Breast epithelium (tissue), 4 donors: ENCODE results near the gene MGAT4D. TPM values are rescaled to one million over a fixed set of nuclear protein-coding genes. Genes with fewer than 3 reads are reported as not detected.

ENCODE experiments used
- DNase-seq, 2 donors: peaks; one replicate each; pipeline ENCODE4 v3.0.0-alpha.2; 2019; ENCODE audit warnings: low spot score in 2 of 2
- H3K27ac ChIP-seq, 2 donors: fragments of 200-600 bp; sonication (generic) in 1 of 2; one replicate each; pipeline ENCODE4 v1.5.1; 2016 to 2019; ENCODE audit warnings: mild to moderate bottlenecking in 1 of 2
- H3K27me3 ChIP-seq, 2 donors: fragments of 200-600 bp; sonication (generic) in 1 of 2; one replicate each; pipeline versions ENCODE4 v1.5.1 to v1.6.0; 2017 to 2019; ENCODE audit warnings: control low read depth in 1 of 2, mild to moderate bottlenecking in 1 of 2
- H3K36me3 ChIP-seq: fragments of 200-600 bp; one replicate; pipeline ENCODE4 v1.5.1; 2019
- H3K4me1 ChIP-seq, 2 donors: fragments of 200-600 bp; sonication (generic); one replicate each; pipeline ENCODE4 v1.5.1; 2016 to 2019; ENCODE audit warnings: control low read depth in 1 of 2
- H3K4me3 ChIP-seq, 3 donors: fragments of 200-600 bp; sonication (generic); 1 replicate in 2 of 3; 2 replicates in 1 of 3; pipeline ENCODE4 v1.5.1; 2016 to 2019; ENCODE audit warnings: mild to moderate bottlenecking in 3 of 3, moderate library complexity in 2 of 3
- H3K9me3 ChIP-seq, 2 donors: fragments of 200-600 bp; sonication (generic) in 1 of 2; one replicate each; pipeline ENCODE4 v1.5.1; 2016 to 2019; ENCODE audit warnings: control low read depth in 1 of 2
- CTCF ChIP-seq, 3 donors: fragments of 450-650 bp; IDR thresholded peaks; one replicate each; pipeline ENCODE4 v1.5.1; 2016 to 2017; ENCODE audit warnings: antibody characterized with exemption in 3 of 3, mild to moderate bottlenecking in 3 of 3, moderate library complexity in 3 of 3
- POLR2A ChIP-seq: fragments of 450-650 bp; IDR thresholded peaks from one replicate; pipeline ENCODE4 v1.6.1; 2016; ENCODE audit warnings: antibody characterized with exemption, mild to moderate bottlenecking, moderate library complexity
- POLR2AphosphoS5 ChIP-seq, 3 donors: sonication (generic); formaldehyde crosslinking; IDR thresholded peaks; one replicate each; pipeline ENCODE4 v1.6.1; 2017; ENCODE audit warnings: antibody characterized with exemption in 3 of 3
- intact Hi-C: fragments of 100-400 bp; cut with DNase I; formaldehyde crosslinking; loops from one replicate; pipeline ENCODE4 v1.15.1; 2023; ENCODE audit warnings: low total_unique reads
- total RNA-seq, 3 donors: library from RNA; depleted of rRNA; stranded (reverse); fragments of >200 nt; gene quantifications; one replicate each; pipeline ENCODE4 v1.1.0, GENCODE V29; 2016

MGAT4D gene
- not detected for total RNA-seq

DNA sequence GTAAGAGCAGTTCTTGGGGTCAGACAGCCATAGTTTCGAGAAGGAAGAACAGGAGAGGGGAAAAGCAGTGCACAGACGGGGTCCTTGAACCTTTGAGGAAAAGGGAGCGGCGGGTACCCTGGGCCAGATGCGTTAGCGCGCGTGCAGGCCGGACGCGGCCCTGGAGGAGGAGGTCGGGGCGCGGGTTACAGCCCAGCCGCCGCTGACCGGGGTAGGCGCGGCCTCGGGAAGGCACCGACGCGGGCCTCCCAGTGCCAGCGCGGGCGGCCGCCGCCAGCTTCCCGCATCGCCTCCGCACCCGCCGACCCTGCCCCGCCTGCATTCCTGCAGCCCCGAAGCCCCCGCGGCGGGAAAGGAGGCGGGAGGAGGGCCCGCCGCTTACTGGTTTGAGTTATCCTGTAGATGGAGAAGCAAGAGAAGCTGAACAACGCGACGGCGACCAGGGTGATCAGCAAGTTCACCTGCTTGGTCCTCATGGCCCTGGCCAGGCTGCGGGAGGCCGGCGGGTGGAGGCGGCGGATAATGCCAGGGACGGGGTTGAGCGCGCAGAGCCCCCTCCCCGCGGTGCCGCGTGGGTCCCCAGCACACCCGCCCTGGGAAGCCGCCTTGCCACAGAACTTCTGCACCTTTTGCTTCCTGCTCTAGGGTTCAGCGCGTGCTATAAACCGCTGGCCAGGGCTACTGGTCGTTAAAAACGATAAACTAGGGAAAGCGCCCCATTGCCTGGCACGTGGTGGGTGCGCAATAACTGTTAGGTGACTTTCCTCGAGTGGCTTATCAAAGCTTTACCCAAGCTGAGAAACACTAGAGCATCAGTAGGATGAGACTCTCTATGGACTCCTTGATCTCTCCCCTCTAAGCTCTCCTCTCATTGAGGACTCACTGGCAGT is at the start of gene MGAT4D:
TSS of gene MGAT4D (minus strand) at position 547 of the 890 bp plus-strand sequence. CDS start at position 476, 71 bp downstream.
- no peaks in the 10 kb centered on the region for H3K4me1 ChIP-seq
- intact Hi-C loops, result no loop called here
- TF ChIP-seq POLR2AphosphoS5 (IDR thresholded peaks at IDR 0.05) (no peak), CTCF (IDR thresholded peaks at IDR 0.05) (no peak), POLR2A (no peak)
- H3K36me3 ChIP-seq, result no peaks in the 10 kb centered on the region
- H3K27me3 ChIP-seq, result peaks cover 0 to 31% of the 10 kb centered on the region in 2 donors
- H3K9me3 ChIP-seq, result no peaks in the 10 kb centered on the region
- peak within 1 kb of the TSS; percentile 19 to 60 (median 23) for H3K4me3 ChIP-seq
- no peak within 1 kb of the TSS for H3K27ac ChIP-seq
- no peak for DNase-seq

DNA sequence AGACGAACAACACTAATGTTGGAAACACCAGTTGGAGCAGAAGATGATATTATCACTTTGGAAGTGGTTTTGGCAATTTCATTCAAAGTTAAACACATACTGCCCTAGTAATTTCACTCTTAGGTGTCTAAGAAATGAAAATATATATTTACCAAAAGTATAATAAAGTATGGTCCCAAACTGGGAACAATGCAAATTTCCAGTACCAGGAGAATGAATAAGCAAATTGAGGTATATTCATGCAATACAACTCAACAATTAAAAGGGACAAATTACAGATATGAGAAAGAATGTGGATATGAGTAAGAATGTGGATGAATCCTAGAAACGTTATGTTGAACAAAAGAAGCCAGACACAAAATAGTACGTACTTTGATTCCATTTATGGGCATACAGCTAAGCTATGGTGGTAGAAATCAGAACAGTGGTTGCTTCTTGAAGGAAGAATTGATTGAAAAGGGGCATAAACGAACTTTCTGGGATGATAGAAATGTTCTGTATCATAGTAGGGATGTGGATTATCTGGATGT is 35.9 kb upstream of the MGAT4D start:
- intact Hi-C loops, result no loop called here
- Histone ChIP-seq H3K36me3 (no peaks in the 10 kb centered on the region), H3K27ac (no peak overlapping the region), H3K27me3 (no peaks in the 10 kb centered on the region), H3K4me3 (no peak overlapping the region), H3K9me3 (no peaks in the 10 kb centered on the region), H3K4me1 (no peaks in the 10 kb centered on the region)
- no peak for DNase-seq
- TF ChIP-seq POLR2A, result no peak
- no peak for TF ChIP-seq CTCF (IDR thresholded peaks at IDR 0.05)
- no peak for TF ChIP-seq POLR2AphosphoS5 (IDR thresholded peaks at IDR 0.05)

- no peaks in the 10 kb centered on the region for H3K4me1 ChIP-seq
- H3K27me3 ChIP-seq, result no peaks in the 10 kb centered on the region
- TF ChIP-seq CTCF (IDR thresholded peaks at IDR 0.05) (no peak), POLR2A (no peak), POLR2AphosphoS5 (IDR thresholded peaks at IDR 0.05) (no peak)
- H3K4me3 ChIP-seq, result no peak overlapping the region
- DNase-seq, result no peak
- no peaks in the 10 kb centered on the region for H3K9me3 ChIP-seq
- intact Hi-C loops, result no loop called here
- no peak overlapping the region for H3K27ac ChIP-seq
- no peaks in the 10 kb centered on the region for H3K36me3 ChIP-seq
These were observed 31.3 kb upstream of the MGAT4D start for GRCh38 chr4:140529434-140529833.

- no peaks in the 10 kb centered on the region for H3K9me3 ChIP-seq
- peak within 1 kb of the TSS; percentile 81 to 89 for H3K27ac ChIP-seq
- TF ChIP-seq POLR2AphosphoS5 (IDR thresholded peaks at IDR 0.05) (peak; percentile 21 to 63 (median 42)), POLR2A (peak; percentile 26), CTCF (IDR thresholded peaks at IDR 0.05) (peak; percentile 76 to 93 (median 90))
- peak; percentile 96 for DNase-seq
- no peaks in the 10 kb centered on the region for H3K36me3 ChIP-seq
- no peaks in the 10 kb centered on the region for H3K27me3 ChIP-seq
- intact Hi-C loops, result no loop called here
- H3K4me1 ChIP-seq, result no peaks in the 10 kb centered on the region
- peak within 1 kb of the TSS; percentile 75 to 97 (median 94) for H3K4me3 ChIP-seq
These were observed 26.0 kb upstream of the MGAT4D start, which contains the start of gene ELMOD2 for GRCh38 chr4:140523857-140524742. Gene ELMOD2 (plus strand): TSS chr4:140524168. CDS start chr4:140525429, 1,261 bp downstream.
